ENCODE measurements around the gene MAP4K4. TPM values are rescaled to one million over a fixed set of nuclear protein-coding genes. Genes with fewer than 3 reads are reported as not detected.

The MAP4K4 gene
- total RNA-seq, 1 experiment from 2014 or later = 162 TPM

DNA sequence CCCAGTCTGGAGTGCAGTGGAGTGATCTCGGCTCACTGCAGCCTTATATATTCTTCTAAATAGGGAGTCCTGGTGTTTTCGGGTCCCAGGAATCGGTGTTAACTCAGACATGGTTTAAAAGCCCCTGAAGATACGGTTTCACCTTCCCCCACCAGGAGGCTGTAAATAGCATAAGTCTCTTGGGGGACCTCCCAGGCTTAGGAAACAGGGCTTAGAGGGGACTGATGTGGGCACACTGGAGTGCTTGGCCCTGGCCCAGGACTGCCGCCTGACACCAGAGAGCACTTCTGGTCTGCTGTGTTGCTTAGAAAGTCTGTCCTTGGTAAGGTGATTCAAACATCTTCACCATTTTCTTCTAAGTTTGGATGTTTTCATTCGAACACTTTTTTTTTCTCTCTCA is 39.7 kb upstream of the MAP4K4 start:
- BruUV-seq (replicated peaks) = no TSS peak
- no peaks in the 10 kb centered on the region for H3K9me3 Mint-ChIP-seq (ENCODE audit: unreplicated experiment)

GRCh38 chr2:101658387-101658786 is 39.1 kb upstream of the MAP4K4 start:
- intact Hi-C loops (cut with micrococcal nuclease) = no loop called here
- H3K4me1 Mint-ChIP-seq (ENCODE audit: insufficient read depth, unreplicated experiment) = no peaks in the 10 kb centered on the region

More for the DNA sequence above, 39.7 kb upstream of the MAP4K4 start:
- H3K27ac Mint-ChIP-seq (ENCODE audit: low read depth, unreplicated experiment) = no peak overlapping the region
- H3K4me1 Mint-ChIP-seq (ENCODE audit: insufficient read depth, unreplicated experiment) = no peaks in the 10 kb centered on the region
- no peak for TF ChIP-seq CTCF (IDR thresholded peaks at IDR 0.05; ENCODE audit: unreplicated experiment)
- no peak for DNase-seq (ENCODE audit: unreplicated experiment)
- H3K27me3 Mint-ChIP-seq (ENCODE audit: insufficient read depth, unreplicated experiment) = no peaks in the 10 kb centered on the region
- no peaks in the 10 kb centered on the region for H3K36me3 Mint-ChIP-seq (ENCODE audit: insufficient read depth, unreplicated experiment)
- POLR2A ChIA-PET = no interaction called here
- CTCF ChIA-PET = no interaction called here
- H3K4me3 Mint-ChIP-seq (ENCODE audit: unreplicated experiment) = no peak overlapping the region
- intact Hi-C loops (cut with micrococcal nuclease) = no loop called here

DNA sequence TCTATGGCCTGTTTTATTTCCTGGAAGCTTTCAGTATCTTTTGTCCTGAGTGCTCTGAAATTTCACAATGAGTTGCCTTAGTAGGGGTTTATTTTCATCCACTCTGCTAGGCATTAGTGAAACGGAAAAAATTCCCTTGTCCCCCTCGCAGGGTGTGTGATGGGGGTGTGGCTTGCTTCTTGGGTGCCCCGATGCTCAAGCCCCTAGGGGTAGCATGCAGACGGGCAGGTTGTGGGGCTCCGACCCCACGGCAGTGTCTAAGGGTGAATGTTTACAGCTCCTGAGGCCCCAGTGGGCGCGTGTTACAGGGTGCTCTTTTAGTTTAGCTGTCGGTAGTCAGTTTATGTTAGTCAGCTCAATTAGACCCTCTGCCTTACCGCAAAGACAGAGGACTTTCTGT is 32.2 kb upstream of the MAP4K4 start:
- H3K36me3 Mint-ChIP-seq (ENCODE audit: insufficient read depth, unreplicated experiment) = no peaks in the 10 kb centered on the region
- no peak overlapping the region for H3K4me3 Mint-ChIP-seq (ENCODE audit: unreplicated experiment)
- ChIA-PET CTCF (interaction anchor here (0.6 kb wide), 1 partner anchor 15 kb away, joined by 3 read pairs; no protein-coding TSS in a partner anchor), POLR2A (no interaction called here)
- no peaks in the 10 kb centered on the region for H3K4me1 Mint-ChIP-seq (ENCODE audit: insufficient read depth, unreplicated experiment)
- no TSS peak for BruUV-seq (replicated peaks)
- H3K27me3 Mint-ChIP-seq (ENCODE audit: insufficient read depth, unreplicated experiment) = no peaks in the 10 kb centered on the region
- H3K27ac Mint-ChIP-seq (ENCODE audit: low read depth, unreplicated experiment) = no peak overlapping the region
- TF ChIP-seq CTCF (IDR thresholded peaks at IDR 0.05; ENCODE audit: unreplicated experiment) = no peak
- DNase-seq (ENCODE audit: unreplicated experiment) = no peak
- intact Hi-C loops (cut with micrococcal nuclease) = no loop called here
- H3K9me3 Mint-ChIP-seq (ENCODE audit: unreplicated experiment) = peaks cover 3% of the 10 kb centered on the region

More at GRCh38 chr2:101658387-101658786, 39.1 kb upstream of the MAP4K4 start:
- no TSS peak for BruUV-seq (replicated peaks)
- H3K27me3 Mint-ChIP-seq (ENCODE audit: insufficient read depth, unreplicated experiment) = no peaks in the 10 kb centered on the region
- ChIA-PET CTCF (no interaction called here), POLR2A (no interaction called here)
- H3K9me3 Mint-ChIP-seq (ENCODE audit: unreplicated experiment) = no peaks in the 10 kb centered on the region
- no peaks in the 10 kb centered on the region for H3K36me3 Mint-ChIP-seq (ENCODE audit: insufficient read depth, unreplicated experiment)
- TF ChIP-seq CTCF (IDR thresholded peaks at IDR 0.05; ENCODE audit: unreplicated experiment) = no peak
- H3K4me3 Mint-ChIP-seq (ENCODE audit: unreplicated experiment) = no peak overlapping the region
- no peak overlapping the region for H3K27ac Mint-ChIP-seq (ENCODE audit: low read depth, unreplicated experiment)
- no peak for DNase-seq (ENCODE audit: unreplicated experiment)

- Mint-ChIP-seq H3K27ac (ENCODE audit: low read depth, unreplicated experiment) (no peak overlapping the region), H3K9me3 (ENCODE audit: unreplicated experiment) (peaks cover 6% of the 10 kb centered on the region), H3K36me3 (ENCODE audit: insufficient read depth, unreplicated experiment) (no peaks in the 10 kb centered on the region), H3K27me3 (ENCODE audit: insufficient read depth, unreplicated experiment) (no peaks in the 10 kb centered on the region), H3K4me1 (ENCODE audit: insufficient read depth, unreplicated experiment) (no peaks in the 10 kb centered on the region), H3K4me3 (ENCODE audit: unreplicated experiment) (no peak overlapping the region)
- BruUV-seq (replicated peaks) = no TSS peak
- ChIA-PET POLR2A (interaction anchor here (0.6 to 0.9 kb wide), 2 partner anchors 31 to 283 kb away, joined by 3 read pairs; no protein-coding TSS in a partner anchor), CTCF (no interaction called here)
- intact Hi-C loops (cut with micrococcal nuclease) = no loop called here
- no peak for DNase-seq (ENCODE audit: unreplicated experiment)
- TF ChIP-seq CTCF (IDR thresholded peaks at IDR 0.05; ENCODE audit: unreplicated experiment) = no peak
These were observed 29.7 kb upstream of the MAP4K4 start for GRCh38 chr2:101667823-101668222.

All from MCF 10A (cell line).